SK-N-MC (cell line): ENCODE data around the gene HMCN1.

Experiments
- EZH2 ChIP-seq: fragments of 200-600 bp; sonication (generic); IDR thresholded peaks from one replicate; pipeline ENCODE4 v1.6.1; 2017; ENCODE audit warnings: antibody characterized with exemption
- POLR2AphosphoS5 ChIP-seq: IDR thresholded peaks from 2 replicates; pipeline ENCODE4 v1.6.1; 2012; ENCODE audit warnings: mild to moderate bottlenecking, low read depth, low read length, borderline replicate concordance

DNA sequence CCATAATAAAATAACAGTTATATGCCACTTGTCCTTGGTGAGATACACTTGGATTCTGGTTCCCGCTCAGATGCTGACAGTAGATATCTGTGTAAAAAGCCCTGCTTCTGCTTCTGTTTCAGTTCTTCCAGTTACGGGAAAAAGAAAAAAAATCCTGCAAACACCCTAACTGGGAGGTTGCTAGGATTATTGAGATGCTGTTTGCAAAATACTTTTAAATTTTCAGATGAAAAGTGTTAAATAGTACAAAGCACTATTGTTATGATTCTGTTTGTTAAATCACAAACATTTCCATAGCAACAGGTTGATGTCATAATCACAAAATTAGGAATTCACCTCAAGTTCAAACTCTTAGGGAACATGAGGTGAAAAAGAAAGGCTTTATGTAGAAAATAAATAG is 232.3 kb downstream of the HMCN1 start:
- TF ChIP-seq EZH2 = no peak
- no peak for TF ChIP-seq POLR2AphosphoS5
